ENCODE results near the gene ZAP70. TPM values are rescaled to one million over a fixed set of nuclear protein-coding genes. Genes with fewer than 3 reads are reported as not detected.

The ZAP70 gene
- total RNA-seq, 4 donors from 2014 or later, result 1.1 to 1.6 (median 1.4) TPM

DNA sequence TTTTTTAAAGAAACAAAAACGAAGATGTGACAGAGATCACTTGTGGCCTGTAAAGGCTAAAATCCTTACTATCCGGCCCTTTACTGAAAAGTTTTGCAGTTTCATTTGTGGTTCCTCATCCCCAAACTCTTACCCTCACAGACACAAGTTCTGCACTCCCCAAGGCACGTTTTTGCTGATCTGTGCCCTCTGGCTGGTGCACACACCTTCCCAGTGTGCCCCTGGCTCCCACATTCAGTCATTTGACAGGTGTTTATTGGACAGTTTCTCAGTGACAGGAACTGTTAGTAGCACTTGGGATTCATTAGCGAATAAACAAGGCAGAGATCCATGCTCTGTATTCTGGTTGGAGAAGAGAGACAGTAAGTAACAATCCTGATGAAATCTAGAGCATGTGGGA is 22.8 kb downstream of the ZAP70 start:
- TF ChIP-seq, protein P1, sequence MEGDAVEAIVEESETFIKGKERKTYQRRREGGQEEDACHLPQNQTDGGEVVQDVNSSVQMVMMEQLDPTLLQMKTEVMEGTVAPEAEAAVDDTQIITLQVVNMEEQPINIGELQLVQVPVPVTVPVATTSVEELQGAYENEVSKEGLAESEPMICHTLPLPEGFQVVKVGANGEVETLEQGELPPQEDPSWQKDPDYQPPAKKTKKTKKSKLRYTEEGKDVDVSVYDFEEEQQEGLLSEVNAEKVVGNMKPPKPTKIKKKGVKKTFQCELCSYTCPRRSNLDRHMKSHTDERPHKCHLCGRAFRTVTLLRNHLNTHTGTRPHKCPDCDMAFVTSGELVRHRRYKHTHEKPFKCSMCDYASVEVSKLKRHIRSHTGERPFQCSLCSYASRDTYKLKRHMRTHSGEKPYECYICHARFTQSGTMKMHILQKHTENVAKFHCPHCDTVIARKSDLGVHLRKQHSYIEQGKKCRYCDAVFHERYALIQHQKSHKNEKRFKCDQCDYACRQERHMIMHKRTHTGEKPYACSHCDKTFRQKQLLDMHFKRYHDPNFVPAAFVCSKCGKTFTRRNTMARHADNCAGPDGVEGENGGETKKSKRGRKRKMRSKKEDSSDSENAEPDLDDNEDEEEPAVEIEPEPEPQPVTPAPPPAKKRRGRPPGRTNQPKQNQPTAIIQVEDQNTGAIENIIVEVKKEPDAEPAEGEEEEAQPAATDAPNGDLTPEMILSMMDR (IDR thresholded peaks at IDR 0.05), result no peak
- TF ChIP-seq POLR2A (IDR thresholded peaks at IDR 0.05), result no peak
- no peak for DNase-seq (ENCODE audit: low spot score in 2 of 2)

DNA sequence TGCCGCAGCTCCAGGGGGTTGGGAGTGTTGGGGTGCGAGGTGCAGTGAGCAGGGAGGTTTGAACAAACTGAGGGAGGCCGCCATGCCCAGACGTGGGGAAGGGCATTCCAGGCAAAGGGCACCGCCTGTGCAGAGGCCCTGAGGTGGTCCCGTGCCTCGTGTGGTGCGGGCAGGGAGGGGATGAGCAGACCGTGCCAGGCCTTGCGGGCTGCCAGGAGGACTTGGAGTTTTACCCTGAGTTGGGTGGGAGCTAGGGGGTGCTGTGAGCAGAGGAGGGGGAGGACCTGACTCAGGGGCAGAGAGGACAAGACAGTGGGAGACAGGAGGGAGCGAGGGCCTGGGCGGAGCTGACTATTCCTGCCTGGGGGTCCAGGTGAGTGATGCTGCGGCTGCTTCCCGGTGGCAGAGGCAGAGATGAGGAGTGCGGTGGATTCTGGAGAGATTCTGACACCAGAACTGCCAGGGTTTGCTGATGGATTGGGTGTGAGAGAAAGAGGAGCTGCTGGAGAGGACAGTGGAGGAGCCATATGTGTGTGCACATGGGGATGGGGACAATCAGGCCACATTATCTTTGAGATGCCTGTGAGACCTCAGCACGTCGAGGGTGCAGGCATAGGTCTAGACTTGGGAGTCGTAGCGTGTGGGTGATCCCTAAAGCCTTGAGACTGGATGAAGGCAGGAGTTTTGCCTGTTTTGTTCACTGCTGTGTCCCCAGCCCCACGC is 23.4 kb downstream of the ZAP70 start:
- 74 to 85% methylated on average over 20 of the region's 20 CpGs for WGBS, 2 donors
- TF ChIP-seq, protein P1 (IDR thresholded peaks at IDR 0.05), result no peak
- TF ChIP-seq POLR2A (IDR thresholded peaks at IDR 0.05), result no peak
- intact Hi-C loops (cut with DNase I; ENCODE audit: low total_unique reads), result no loop called here

More for the DNA sequence above, 22.8 kb downstream of the ZAP70 start:
- intact Hi-C loops (cut with DNase I; ENCODE audit: low total_unique reads), result no loop called here
- 66 to 74% methylated on average over 4 of the region's 4 CpGs for WGBS, 2 donors
- H3K4me3 ChIP-seq (ENCODE audit: low read depth, poor library complexity, severe bottlenecking), result no peak overlapping the region

DNA sequence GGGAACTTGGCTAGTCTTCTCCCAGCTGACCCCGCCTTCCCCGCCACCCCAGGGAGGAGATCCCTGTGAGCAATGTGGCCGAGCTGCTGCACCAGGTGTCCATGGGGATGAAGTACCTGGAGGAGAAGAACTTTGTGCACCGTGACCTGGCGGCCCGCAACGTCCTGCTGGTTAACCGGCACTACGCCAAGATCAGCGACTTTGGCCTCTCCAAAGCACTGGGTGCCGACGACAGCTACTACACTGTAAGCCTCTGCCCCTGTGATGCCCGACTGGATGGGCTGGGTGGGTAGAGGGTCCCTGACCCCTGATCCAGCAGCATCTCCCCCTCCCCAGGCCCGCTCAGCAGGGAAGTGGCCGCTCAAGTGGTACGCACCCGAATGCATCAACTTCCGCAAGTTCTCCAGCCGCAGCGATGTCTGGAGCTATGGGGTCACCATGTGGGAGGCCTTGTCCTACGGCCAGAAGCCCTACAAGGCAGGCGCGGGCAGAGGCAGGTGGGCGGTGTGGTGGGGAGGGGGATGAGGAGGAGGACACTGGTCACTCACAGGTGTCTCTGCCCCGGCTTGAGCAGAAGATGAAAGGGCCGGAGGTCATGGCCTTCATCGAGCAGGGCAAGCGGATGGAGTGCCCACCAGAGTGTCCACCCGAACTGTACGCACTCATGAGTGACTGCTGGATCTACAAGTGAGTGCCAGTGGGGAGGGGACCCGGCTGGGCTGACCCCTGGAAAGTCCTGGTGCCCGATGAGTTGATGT is 24.2 kb downstream of the ZAP70 start:
- TF ChIP-seq, protein P1 (IDR thresholded peaks at IDR 0.05), result no peak
- no peak for TF ChIP-seq POLR2A (IDR thresholded peaks at IDR 0.05)
- 91 to 92% methylated on average over 29 of the region's 32 CpGs for WGBS, 2 donors
- DNase-seq (ENCODE audit: low spot score in 2 of 2), result peak in 1 of 2 donors; percentile 85

More for the DNA sequence above, 23.4 kb downstream of the ZAP70 start:
- H3K4me3 ChIP-seq (ENCODE audit: low read depth, poor library complexity, severe bottlenecking), result no peak overlapping the region
- DNase-seq (ENCODE audit: low spot score in 2 of 2), result peak in 1 of 2 donors; percentile 70

DNA sequence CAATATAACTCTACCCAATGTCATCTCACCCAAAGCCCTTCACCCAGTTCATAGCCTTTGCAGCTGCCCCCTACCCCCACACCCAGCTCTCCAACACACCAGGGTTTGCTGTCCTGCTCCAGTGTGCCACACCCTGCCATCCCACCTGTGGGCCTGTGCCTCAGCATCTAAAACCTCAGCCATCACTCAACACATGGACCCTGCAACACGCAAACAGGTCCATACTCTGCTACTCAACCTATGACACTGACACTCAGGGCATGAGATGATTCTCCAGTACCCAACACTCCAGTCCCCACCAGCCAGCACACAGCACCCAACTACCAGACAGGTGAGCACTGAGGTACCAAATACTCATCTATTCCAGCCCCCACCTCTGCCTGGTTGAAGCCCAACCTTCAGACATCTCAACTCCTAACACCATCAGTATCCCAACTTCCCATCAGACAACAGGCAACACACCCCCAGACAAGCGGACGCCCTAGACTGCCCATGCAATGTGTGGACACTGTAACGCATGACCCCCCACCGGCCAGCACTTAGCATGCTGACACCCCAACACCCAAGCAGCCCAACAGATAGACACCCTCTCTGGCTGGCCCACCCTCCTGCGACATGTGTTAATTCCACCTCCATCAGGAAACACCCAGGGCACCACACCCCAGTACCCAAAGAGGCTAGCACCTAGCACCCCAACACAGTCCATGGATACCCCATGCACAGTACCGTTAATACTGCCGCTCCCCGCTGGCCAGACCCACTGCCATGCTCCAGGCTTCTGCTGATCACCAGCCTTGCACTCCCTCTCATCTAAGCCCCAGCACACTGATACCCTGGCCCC is 25.0 kb downstream of the ZAP70 start:
- peak in 1 of 2 donors; percentile 77 for DNase-seq (ENCODE audit: low spot score in 2 of 2)
- H3K4me3 ChIP-seq (ENCODE audit: low read depth, poor library complexity, severe bottlenecking), result no peak overlapping the region
- TF ChIP-seq POLR2A (IDR thresholded peaks at IDR 0.05), result no peak
- TF ChIP-seq, protein P1 (IDR thresholded peaks at IDR 0.05), result no peak
- intact Hi-C loops (cut with DNase I; ENCODE audit: low total_unique reads), result no loop called here
- WGBS, 2 donors, result 95 to 97% methylated on average over 9 of the region's 9 CpGs

More for the DNA sequence above, 24.2 kb downstream of the ZAP70 start:
- no peak overlapping the region for H3K4me3 ChIP-seq (ENCODE audit: low read depth, poor library complexity, severe bottlenecking)
- intact Hi-C loops (cut with DNase I; ENCODE audit: low total_unique reads), result no loop called here

DNA sequence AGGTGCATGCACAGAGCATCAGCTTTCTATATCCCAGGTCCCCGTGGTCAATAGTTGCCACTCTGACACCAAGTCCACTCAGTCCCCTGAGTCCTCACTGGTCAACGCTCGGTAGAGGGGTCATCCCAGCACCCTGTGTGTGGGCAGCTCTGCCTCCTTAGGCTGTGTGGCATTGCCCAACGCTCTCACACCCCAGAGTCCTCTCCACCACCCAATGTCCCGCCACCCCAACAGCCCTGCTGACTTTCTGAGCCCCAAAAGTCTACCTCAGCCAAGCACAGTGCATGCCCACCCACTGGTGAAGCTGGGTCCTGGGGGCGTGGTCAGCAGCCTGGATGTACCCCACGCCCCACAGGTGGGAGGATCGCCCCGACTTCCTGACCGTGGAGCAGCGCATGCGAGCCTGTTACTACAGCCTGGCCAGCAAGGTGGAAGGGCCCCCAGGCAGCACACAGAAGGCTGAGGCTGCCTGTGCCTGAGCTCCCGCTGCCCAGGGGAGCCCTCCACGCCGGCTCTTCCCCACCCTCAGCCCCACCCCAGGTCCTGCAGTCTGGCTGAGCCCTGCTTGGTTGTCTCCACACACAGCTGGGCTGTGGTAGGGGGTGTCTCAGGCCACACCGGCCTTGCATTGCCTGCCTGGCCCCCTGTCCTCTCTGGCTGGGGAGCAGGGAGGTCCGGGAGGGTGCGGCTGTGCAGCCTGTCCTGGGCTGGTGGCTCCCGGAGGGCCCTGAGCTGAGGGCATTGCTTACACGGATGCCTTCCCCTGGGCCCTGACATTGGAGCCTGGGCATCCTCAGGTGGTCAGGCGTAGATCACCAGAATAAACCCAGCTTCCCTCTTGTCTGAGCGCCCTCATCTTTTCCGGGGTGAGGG is 25.9 kb downstream of the ZAP70 start:
- DNase-seq (ENCODE audit: low spot score in 2 of 2), result peak in 1 of 2 donors; percentile 76
- intact Hi-C loops (cut with DNase I; ENCODE audit: low total_unique reads), result no loop called here

More for the DNA sequence above, 25.9 kb downstream of the ZAP70 start:
- WGBS, 2 donors, result 88 to 90% methylated on average over 22 to 23 of the region's 23 CpGs
- TF ChIP-seq, protein P1 (IDR thresholded peaks at IDR 0.05), result no peak
- TF ChIP-seq POLR2A (IDR thresholded peaks at IDR 0.05), result no peak
- no peak overlapping the region for H3K4me3 ChIP-seq (ENCODE audit: low read depth, poor library complexity, severe bottlenecking)
